HG03066 (cell line): ENCODE measurements around the gene TMTC3.

Source experiments
- ATAC-seq: cut with Tn5 transposase; IDR thresholded peaks from one replicate; pipeline ENCODE4 v1.9.1; 2021; ENCODE audit warnings: low read depth; ENCODE audit not compliant: unreplicated experiment

TMTC3 gene

DNA sequence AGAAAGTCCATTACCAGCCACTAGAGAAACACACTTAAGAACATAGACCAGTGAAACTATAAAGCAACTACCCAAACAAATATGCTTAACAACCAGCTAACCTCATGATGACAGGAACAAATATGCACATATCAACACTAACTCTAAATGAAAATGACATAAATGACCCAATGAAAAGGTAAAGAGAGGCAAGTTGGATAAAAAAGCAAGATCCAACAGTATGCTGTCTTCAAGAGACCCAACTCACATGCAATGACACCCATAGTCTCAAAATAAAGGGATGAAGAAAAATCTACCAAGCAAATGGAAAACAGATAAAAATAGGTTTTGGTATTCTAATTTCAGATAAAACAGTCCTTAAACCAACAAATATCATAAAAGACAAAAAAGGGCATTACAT is 77.8 kb downstream of the TMTC3 start:
- no peak for ATAC-seq

DNA sequence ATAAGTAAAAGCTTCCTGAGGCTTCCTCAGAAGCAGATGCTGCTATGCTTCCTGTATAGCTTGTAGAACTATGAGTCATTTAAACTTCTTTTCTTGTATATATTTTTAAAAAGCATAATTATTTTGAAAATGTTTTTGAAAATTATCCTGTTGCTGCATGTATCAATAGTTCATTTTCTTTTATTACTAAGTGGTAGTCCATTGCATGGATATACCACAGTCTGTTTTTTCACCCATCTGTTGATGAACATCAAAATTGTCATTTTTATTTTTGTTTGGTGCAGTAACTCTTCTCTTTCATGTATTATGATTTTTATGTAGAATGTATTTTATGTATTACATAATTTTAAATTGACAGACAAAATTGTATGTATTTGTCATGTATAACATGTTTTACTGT is 81.4 kb downstream of the TMTC3 start:
- ATAC-seq: no peak

DNA sequence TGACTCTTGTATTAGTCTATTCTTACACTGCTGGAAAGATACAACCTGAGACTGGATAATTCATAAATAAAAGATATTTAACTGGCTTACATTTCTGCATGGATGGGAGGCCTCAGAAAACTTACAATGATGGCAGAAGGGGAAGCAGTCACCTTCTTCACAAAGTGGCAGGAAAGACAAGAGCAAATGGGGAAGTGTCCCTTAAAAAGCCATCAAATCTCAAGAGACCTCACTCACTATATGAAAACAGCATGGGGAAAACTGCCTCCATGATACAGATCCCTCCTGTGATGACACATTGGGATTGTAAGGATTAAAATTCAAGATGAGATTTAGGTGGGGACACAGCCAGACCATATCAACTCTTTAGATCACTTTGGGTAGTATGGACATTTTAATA is 83.7 kb downstream of the TMTC3 start:
- ATAC-seq: no peak

DNA sequence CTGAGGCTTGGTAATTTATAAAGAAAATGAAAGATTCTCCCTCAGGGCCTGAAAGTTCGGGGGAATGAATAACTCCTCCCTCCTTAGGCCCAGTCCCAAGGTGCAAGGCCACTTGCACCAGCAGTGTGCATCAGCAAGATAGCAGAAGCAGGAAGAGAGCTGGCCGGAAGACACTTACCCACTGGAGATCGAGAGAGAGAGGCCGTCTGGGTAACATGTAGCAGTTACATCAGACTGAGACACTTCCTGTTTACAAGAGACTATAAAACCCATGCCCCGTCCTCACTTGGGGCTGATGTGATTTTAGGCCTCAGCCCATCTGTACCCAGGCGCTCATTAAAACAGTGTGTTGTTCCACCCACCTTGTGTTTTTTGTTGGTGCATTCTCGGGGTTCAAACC is 85.2 kb downstream of the TMTC3 start:
- ATAC-seq: no peak

DNA sequence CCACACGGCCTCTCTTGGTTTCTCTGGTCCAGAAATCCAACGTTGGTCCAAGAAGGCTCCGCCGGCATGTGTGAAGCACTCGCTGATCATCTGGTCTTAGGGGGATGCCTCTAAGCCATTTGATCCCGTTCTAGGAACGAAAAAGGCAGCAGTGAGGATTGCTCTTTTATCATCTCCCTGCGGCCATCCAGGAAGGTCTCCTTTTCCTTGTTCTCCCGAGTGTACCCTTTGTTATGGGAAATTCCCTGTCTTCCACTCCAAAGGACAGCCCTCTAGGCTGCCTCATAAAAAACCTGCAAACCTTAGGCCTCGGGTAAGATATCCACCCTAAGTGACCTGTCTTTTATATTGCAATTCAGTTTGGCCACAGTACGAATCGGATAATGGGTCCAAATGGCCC is 85.8 kb downstream of the TMTC3 start:
- no peak for ATAC-seq

DNA sequence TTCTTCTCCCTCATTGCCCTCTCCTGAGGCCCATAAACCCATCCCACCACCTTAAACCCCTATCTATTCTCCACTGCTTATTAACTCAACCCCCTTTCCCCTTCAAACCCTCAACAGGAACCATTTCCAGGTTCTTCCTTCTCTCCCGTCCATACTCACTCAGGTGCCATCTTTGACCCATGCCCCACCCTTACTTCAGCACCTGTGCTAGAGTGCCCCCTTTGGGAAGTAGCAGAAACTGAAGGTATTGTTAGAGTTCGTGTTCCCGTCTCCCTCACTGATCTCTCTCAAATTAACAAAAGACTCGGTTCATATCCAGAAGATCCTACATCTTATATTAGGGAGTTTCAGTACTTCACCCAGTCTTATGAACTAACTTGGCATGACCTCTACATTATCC is 86.6 kb downstream of the TMTC3 start:
- no peak for ATAC-seq

DNA sequence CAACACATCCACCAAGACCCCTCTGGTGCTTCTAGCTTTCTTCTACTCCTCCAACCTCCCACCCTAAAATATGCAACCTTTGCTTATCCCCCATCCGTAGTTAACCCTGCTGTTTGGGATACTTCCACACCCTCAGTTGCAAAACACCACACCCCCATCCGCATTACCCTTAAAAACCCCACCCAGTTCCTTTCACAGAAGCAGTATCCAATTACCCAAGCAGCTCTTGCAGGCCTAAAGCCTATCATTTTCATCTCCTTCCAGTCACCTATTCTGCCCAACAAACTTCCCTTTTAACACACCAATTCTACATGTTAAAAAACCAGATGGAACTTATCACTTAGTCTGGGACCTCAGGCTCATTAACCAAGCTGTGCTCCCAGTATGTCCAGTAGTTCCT is 88.2 kb downstream of the TMTC3 start:
- ATAC-seq: no peak

DNA sequence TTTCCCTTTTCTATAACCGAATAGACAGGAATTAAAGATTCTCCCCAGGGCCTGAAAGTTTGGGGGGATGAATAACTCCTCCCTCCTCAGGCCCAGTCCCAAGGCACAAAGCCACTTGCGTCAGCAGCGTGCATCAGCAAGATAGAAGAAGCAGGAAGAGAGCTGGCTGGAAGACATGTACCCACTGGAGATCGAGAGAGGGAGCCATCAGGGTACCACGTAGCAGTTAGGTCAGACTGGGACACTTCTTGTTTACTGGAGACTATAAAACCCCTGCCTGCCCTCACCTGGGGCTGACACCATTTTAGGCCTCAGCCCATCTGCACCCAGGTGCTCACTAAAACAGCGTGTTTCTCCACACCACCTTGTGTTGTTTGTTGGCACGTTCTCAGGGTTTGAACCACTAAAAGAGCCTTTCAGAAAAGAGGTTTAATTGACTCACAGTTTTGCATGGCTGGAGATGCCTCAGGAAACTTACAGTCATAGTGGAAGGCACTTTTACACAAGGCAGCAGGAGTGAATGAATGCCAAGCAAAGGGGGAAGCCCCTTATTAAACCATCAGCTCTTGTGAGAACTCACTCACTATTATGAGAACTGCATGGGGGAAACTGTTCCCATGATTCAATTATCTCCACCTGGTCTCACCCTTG is 93.2 kb downstream of the TMTC3 start:
- no peak for ATAC-seq

DNA sequence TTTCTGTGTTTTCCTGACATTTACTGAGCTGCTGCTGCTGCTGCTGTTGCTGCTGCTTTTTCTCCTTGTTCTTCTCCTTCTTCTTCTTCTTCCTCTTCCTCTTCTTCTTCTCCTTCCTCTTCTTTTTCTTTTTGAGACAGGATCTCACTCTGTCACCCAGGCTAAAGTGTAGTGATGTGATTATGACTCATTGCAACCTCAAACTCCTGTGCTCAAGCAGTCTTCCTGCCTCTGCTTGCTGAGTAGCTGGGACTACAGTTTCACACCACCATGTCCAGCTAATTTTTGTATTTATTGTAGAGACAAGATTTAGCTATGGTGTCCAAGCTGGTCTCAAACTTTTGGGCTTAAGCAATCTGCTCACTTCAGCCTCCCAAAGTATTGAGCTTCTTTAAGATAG is 95.8 kb downstream of the TMTC3 start:
- no peak for ATAC-seq

DNA sequence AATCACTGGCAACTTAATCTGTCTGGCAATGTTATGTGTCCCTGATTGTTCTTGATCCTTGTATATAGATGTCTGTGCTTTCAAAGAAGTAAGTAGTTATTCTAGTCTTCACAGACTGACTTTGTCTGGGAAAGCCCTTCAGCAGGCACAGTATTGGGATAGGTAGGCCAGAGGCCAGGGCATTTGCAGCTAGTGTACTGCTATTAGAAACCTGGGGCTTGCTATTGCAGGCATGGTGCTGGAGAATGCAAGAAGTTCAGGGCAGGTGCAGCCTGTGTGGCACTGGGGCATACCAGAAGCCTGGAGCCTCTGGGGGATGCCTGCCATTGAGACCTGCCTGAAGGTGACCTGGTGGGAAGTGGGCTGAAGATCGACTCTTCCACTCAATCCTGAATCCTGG is 96.3 kb downstream of the TMTC3 start:
- ATAC-seq: no peak

DNA sequence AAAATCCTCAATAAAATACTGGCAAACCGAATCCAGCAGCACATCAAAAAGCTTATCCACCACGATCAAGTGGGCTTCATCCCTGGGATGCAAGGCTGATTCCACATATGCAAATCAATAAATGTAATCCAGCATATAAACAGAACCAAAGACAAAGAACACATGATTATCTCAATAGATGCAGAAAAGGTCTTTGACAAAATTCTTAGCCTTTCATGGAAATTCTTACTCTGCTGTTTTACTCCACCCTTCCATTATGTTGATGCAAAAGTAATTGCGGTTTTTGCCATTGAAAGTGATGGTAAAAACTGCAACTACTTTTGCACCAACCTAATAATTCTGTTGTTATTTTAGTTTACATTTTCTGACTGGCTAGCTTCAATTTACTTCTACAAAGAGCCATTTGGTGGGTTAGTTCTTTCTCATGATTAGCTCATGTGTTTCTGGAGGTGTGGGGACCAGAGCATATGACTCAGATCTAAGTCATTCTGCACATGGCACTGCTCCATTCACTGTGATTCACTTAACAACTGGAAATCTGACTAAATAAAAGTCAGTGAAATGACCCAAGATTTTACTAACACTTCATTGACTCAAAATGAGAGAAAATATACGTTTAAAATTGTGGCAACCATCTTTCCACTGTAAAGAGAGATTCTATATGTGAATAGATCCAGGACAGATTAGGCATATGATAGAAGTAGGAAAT is 99.9 kb downstream of the TMTC3 start:
- no peak for ATAC-seq

DNA sequence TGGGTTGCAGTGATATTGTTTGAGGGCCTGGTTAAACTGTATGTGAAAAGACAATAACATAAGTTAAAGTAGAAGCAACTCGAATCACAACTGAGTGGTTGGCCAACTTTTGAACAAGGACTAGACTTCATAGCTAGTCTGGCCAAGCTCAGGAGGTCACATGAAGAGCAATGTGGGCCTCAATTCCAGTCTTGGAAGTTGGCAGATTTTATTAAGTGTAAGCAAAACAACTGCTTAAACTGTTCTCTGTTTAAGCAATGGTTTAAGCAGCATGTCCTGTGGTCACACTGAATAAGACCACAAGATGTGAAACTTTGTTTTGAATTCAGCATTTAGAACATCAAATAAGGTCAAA is 100.4 kb downstream of the TMTC3 start:
- ATAC-seq: no peak

DNA sequence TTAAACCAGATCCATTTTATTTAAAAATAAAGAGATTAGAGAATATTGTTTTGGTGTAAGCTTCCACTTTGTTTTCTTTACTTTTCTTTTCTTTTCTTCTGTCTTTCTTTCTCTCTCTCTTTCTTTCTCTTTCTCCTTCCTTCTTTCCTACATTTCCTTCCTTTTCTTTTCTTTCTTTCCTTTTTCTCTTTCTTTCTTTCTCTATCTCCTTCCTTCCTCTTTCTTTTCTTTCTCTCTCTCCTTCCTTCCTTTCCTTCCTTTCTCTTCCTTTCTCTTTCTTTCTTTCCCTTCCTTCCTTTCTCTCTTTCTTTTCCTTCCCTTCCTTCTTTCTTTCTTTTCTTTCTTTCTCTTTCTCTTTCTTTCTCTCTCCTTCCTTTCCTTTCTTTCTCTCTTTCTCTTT is 100.8 kb downstream of the TMTC3 start:
- ATAC-seq: no peak

DNA sequence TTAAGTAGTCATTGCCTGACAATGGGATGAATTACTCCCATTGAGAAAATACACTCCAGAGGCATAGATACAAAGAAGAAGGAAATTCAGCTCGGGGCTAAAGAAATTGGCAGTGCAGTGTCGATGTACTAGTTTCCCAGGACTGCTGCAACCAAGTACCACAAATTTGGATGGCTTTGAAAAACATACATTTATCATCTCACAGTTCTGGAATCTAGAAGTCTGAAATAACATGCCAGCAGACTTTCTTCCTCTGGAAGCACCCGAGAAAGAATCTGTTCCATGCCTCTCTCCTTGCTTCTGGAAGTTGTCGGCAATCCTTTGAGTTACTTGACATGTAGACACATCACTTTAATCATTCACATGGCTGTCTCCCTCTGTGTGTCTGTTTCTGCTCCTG is 101.9 kb downstream of the TMTC3 start:
- ATAC-seq: no peak

DNA sequence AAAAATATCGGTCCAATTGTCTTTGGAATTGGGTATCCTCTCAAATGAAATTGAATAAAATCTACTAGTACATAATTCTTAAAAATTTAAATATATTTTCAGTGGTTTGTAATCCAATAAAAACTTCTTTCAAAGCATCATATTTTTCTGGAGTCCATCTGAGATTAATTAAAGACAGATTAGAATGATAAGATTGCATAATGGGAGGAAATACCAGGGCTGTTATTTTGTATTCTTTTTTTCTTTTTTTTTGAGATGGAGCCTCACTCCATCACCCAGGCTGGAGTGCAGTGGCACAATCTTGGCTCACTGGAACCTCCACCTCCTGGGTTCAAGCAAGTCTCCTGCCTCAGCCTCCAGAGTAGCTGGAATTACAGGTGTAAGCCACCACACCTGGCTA is 103.8 kb downstream of the TMTC3 start:
- no peak for ATAC-seq

DNA sequence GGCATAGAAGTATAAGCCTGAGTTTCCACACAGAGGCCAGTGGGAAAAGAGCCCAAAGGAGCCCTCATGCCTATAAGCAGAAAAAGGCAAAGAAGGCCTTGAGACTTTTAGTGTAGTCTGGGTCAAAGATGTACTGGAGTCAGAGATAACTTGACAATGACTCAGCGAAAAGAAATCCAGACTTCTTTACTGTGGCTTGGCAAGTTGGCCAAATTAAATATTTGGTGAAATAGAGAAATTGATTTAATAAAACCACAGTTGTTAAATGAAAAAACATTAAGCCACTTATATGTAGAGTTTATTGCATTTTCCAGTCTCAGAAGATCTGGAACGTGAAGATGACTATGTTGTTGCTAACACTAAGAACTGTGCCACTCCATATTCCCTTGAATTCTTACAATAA is 105.1 kb downstream of the TMTC3 start:
- no peak for ATAC-seq

DNA sequence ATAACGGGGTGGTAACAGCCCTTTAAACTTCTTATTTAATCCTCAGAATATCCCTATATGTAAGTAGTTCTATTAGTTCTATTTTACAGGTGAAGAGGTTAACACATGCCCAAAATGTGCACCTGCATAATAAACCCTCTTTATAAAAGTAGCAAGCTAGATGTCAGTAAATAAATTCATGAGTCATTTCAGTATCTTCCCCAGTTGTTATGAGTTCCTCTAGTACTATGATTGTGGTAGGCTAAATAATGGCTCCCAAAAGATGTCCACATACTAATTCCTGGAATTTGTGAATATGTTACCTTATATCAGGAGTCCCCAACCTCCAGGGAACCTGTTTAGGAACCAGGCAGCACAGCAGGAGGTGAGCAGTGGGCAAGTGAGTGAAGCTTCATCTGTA is 106.5 kb downstream of the TMTC3 start:
- ATAC-seq: no peak
